D341Med (cell line): Measurements from ENCODE around the gene GJD2.

Experiments used
- DNase-seq: peaks from one replicate; pipeline ENCODE4 v3.0.0; 2012; ENCODE audit warnings: low spot score

Gene GJD2

GRCh38 chr15:34724481-34724880, 30.3 kb downstream of the GJD2 start:
- no peak for DNase-seq

GRCh38 chr15:34722439-34722836, 32.4 kb downstream of the GJD2 start:
- no peak for DNase-seq

GRCh38 chr15:34721802-34722438, 32.9 kb downstream of the GJD2 start:
- peak; percentile 93 for DNase-seq

- DNase-seq = no peak
These were observed 33.5 kb downstream of the GJD2 start for GRCh38 chr15:34721157-34721801.

- no peak for DNase-seq
These were observed 35.1 kb downstream of the GJD2 start for GRCh38 chr15:34719695-34720094.

GRCh38 chr15:34718681-34719665, 35.8 kb downstream of the GJD2 start:
- no peak for DNase-seq

- DNase-seq = no peak
These were observed 37.1 kb downstream of the GJD2 start for GRCh38 chr15:34717729-34718128.

- no peak for DNase-seq
These were observed 38.7 kb downstream of the GJD2 start for GRCh38 chr15:34716111-34716510.

- no peak for DNase-seq
These were observed 40.2 kb downstream of the GJD2 start for GRCh38 chr15:34714476-34715121.

- no peak for DNase-seq
These were observed 41.2 kb downstream of the GJD2 start for GRCh38 chr15:34713635-34714034.

GRCh38 chr15:34709866-34710265, 44.9 kb downstream of the GJD2 start:
- DNase-seq = no peak

GRCh38 chr15:34708422-34708821, 46.4 kb downstream of the GJD2 start:
- peak; percentile 63 for DNase-seq

GRCh38 chr15:34701536-34701935, 53.3 kb downstream of the GJD2 start:
- no peak for DNase-seq
